Measurements from ENCODE around the gene DRICH1. TPM values are rescaled to one million over a fixed set of nuclear protein-coding genes. Genes with fewer than 3 reads are reported as not detected.
"Not testable (repeated sequence)": the region's sequence is repeated elsewhere in the genome, so short reads cannot be mapped to it uniquely, and the experiment has no call there.

The DRICH1 gene
- total RNA-seq, 1 experiment from 2014 or later: not detected

DNA sequence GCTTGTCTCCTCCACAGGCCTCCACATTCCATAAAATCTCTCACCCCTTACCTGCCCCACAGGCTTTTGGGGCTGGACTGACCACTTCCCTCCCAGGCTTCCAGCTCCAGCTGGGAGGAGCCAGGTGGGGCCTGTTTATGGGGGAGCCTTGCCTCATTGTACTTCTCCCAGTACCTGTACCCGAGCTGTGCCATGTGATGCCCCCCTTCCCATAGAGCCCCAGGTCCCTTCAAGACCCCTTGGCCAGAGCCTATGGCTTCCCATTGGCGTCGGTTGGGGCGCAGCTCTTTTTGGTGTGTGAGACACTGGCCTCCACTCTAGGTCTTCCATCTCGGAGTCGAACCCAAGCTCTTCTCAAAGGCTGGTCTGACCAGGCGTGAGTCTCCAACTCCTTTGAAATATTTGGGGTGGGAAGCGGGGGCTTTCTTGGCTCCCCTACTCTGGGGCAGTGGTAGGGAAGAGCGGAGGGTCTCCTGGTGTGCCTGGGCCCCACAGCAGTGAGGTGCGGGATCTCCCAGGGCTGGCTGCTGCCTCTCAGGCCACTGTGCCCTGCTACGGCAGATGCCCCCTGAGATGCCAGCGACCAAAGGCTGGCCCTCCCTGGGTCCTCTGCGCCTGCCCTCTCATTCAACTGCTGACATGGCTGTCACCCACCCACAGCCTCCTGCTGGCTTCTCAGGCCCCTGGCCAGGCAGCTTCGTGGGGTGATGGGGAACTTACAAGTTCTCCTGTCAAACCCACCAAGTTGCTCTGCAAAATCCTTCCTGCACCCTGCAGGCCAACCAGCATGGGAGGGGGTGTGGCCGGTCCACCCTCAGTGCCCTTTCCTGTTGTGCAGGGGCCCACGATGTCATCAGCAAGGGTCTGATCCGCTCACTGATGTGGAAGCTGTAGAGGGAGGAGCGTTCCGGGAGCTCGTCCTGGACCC lies 25.7 kb downstream of the DRICH1 start:
- no peak for DNase-seq (ENCODE audit: low spot score)
- in situ Hi-C loops (cut with HindIII; ENCODE audit: low sequenced_read_pairs): no loop called here

DNA sequence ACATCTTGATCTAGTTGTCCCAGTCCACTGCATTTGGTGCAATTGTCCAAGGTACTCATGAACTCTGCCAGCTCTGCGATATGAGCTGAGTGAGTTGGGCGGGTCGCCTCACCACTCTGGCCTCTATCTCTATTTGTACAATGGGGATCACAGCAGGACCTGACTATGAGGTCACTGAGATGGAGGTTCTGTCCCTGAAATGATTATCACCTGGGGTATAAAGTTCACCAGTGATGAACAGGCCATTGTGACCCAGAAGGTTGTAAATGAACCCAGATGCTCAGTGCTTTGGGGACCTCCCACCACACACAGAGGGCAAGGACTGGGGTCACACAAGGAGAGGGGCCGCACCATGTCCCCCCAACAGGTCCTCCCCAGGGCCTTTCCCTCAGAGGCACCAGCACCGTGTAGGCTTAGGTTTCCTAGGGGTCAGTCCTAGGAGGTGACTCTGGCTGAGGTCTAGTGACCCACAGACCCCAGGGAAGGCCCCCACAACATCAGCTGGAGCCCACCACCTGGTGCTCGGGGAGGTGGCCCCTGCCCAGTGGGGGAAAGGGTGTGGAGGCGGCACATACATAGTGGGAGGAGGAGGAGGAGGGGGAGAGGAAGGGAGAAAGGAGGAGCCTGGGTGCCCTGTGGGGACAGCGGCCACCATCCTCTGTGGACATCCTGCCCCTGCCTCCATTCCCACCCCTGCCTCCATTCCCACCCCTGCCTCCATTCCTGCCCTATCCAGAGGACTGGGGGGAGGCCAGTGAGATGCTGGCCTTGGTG lies 27.0 kb downstream of the DRICH1 start:
- no peak for DNase-seq (ENCODE audit: low spot score)
- in situ Hi-C loops (cut with HindIII; ENCODE audit: low sequenced_read_pairs): no loop called here

GRCh38 chr22:23603266-23603665 lies 28.9 kb downstream of the DRICH1 start:
- DNase-seq (ENCODE audit: low spot score): no peak
- in situ Hi-C loops (cut with HindIII; ENCODE audit: low sequenced_read_pairs): no loop called here

GRCh38 chr22:23598805-23599518 lies 33.2 kb downstream of the DRICH1 start:
- DNase-seq (ENCODE audit: low spot score): no peak
- in situ Hi-C loops (cut with HindIII; ENCODE audit: low sequenced_read_pairs): no loop called here

DNA sequence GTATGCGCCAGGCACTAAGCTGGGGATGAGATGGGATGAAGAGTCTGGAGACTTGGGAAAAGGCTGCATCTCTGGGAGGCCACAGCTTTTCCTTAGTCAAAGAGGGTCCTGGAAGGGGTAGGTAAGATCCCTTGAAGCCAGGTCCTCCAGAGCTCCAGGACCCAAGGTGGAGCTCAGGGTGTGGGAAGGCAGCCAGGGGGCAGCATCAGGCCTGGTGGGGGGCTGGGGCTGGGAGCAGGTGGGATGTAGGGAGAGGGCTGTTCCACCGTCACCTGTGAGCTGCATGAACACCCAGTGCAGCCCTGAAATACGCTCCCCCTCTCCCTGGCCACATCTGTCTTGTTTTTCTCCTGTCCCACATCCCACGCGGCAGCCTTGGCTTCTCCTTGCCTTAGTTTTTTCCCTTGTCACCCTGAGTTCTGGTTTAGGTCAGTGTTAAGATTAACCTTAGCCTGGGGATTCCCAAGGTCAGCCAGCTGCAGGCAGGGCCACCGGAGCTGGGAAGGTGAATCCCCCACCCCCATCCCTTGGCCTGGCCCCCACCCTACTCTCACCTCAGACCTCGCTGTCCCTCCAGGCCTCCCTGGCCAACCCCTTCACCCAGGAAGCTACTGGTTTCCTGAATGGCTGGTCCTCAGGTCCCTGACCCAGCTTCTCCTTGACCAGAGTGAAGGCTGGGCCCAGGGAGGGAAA lies 34.4 kb downstream of the DRICH1 start:
- DNase-seq (ENCODE audit: low spot score); in situ Hi-C loops (cut with HindIII; ENCODE audit: low sequenced_read_pairs): not testable (repeated sequence)

- DNase-seq (ENCODE audit: low spot score); in situ Hi-C loops (cut with HindIII; ENCODE audit: low sequenced_read_pairs): not testable (repeated sequence)
Observed at GRCh38 chr22:23595904-23596303, 36.2 kb downstream of the DRICH1 start.

DNA sequence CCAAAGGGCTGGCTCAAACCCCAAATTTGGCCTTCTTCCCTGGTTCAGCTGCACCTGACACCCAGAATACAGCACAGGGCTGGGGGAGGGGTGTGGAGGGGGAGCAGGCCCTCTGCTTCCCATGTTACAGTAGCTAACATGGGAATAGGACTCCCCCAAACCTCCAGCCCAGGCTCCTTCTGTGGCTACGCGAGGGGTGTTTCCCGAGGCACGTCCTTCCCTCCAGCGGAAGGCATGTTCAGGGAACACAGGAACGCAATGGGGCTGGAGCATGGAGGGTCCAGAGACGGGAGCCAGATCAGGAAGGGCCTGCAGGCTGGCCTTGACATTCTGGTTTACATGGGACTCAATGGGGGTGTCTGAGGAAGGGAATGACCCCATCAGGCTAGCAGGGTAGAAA lies 40.3 kb downstream of the DRICH1 start:
- DNase-seq (ENCODE audit: low spot score): no peak
- in situ Hi-C loops (cut with HindIII; ENCODE audit: low sequenced_read_pairs): no loop called here

DNA sequence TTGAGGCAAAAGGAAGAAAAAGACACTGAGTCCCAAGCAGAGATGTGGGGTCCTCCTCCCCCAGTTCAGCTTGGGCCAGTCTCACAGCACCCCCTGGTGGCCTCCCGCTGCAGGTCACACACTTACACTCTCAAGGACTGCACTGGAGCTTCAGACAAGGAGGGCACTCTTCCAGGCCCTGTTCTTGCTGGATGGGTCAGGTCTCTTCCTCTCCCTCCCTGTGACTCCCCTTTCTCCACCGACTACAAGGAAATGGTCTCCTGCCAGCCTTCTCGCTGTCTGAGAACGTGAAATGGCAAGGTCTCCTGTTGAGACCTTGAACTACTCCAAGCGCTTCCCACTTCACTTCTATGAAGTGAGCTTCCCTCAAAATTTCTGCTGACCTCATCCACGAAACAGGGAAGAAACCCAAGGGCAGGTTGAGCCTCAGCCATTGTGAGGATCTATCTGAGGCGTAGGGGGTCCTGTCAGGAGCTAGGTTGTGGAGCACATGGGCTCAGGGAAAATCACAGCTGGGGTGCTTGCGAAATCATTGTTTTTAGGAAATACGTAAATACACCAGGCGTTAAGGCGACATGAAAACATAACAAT lies 40.8 kb downstream of the DRICH1 start:
- in situ Hi-C loops (cut with HindIII; ENCODE audit: low sequenced_read_pairs): no loop called here

DNA sequence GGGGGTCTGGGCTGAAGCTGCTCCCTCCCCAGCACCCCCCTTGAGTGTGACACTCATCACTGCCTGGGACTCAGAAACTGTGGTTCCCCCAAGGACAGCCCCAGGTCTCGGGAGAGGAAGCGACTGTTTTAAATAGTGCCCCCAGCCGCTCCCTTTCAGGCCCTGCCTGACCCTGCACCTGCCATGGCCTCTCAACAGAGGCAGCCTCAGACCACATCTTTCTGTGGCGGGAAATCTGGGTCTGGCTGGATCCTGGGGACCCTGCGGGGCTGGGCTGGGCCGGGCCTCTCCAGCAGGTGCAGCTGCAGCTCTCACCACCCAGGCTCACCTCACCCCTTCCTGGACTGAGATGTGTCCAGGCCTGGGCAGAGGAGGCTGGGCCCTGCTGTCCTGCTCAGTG lies 48.3 kb downstream of the DRICH1 start:
- in situ Hi-C loops (cut with HindIII; ENCODE audit: low sequenced_read_pairs): no loop called here
- no peak for DNase-seq (ENCODE audit: low spot score)

More for the DNA sequence above, 40.8 kb downstream of the DRICH1 start:
- DNase-seq (ENCODE audit: low spot score): peak; percentile 47

GRCh38 chr22:23583153-23583552 lies 49.0 kb downstream of the DRICH1 start:
- DNase-seq (ENCODE audit: low spot score): no peak
- in situ Hi-C loops (cut with HindIII; ENCODE audit: low sequenced_read_pairs): no loop called here

GRCh38 chr22:23581260-23581650 lies 50.9 kb downstream of the DRICH1 start:
- no peak for DNase-seq (ENCODE audit: low spot score)
- in situ Hi-C loops (cut with HindIII; ENCODE audit: low sequenced_read_pairs): no loop called here

GRCh38 chr22:23580576-23581259 lies 51.4 kb downstream of the DRICH1 start:
- no peak for DNase-seq (ENCODE audit: low spot score)
- in situ Hi-C loops (cut with HindIII; ENCODE audit: low sequenced_read_pairs): no loop called here

DNA sequence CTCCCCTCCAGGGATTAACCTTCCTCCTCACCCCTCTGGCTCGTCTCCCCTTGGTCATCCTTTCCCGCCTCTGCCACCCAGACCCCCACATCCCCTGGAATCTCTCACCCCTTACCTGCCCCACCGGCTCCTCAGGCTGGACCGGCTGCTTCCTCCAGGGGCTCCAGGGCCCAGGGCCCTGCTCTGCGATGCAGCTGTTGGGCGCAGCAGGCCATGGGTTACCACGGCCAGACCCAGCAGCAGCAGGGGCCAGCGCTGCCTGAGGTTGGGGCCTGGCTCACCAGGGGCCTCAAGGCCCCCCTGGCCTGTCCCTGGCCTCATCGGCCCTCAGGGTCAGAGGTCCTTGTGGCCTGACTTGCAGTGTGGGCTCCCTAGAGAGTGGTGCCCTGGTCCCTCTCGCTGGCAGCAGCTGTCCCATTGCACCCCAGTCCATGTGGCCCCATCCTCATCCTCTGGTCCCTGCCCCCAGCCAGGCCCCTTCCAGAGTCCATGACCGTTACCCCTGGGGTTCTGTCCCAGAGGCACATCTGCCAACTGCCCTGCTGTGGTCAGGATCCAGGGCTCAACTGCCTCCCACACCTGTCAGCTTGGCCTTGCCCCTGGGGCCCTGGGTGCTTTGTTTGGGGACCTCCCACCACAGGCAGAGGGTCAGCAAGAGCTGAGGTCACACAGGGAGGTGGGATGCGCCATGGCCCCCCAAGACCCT lies 52.1 kb downstream of the DRICH1 start, which contains the start of gene IGLL1:
TSS of gene IGLL1 (minus strand) at position 421 of the 706 bp plus-strand sequence. CDS start at position 321, 100 bp downstream.
- in situ Hi-C loops (cut with HindIII; ENCODE audit: low sequenced_read_pairs): no loop called here
- no peak for DNase-seq (ENCODE audit: low spot score)

GRCh38 chr22:23579280-23579679 lies 52.8 kb downstream of the DRICH1 start:
- no peak for DNase-seq (ENCODE audit: low spot score)
- in situ Hi-C loops (cut with HindIII; ENCODE audit: low sequenced_read_pairs): no loop called here

DNA sequence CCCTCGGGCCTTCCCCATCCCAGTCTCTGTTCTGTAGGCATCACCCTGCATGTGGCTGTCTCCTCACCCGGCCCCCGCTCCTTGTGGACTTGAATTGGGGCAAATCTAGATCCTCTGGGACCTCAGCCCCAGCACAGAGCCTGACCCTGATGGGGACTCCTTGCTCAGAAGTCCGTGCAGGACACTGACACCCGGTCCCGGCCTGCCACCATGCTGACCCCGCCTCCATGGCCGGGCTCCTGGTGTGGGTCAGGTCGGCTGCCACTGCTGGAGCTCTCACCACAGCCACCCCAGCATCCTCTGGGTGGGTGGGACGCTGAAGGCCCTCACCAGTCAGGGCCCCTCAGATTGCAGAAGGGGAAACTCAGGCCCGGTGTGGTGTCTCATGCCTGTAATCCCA lies 53.8 kb downstream of the DRICH1 start:
- in situ Hi-C loops (cut with HindIII; ENCODE audit: low sequenced_read_pairs): no loop called here

DNA sequence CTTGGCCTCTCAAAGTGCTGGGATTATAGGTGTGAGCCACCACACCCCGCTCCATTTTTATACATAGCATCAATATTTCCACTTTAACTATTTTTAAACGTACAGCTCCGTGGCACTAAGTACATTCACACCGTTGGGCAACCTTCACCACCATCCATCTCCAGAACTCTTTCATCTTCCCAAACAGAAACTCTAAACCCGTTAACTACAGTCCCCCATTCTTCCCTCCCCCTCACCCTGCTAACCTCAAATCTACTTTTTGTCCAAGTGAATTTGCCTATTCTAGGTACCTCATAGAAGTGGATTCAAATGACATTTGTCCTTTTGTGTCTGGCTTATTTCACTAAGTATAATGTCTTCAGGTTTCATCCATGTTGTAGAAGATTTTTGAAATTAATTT lies 55.4 kb downstream of the DRICH1 start:
- in situ Hi-C loops (cut with HindIII; ENCODE audit: low sequenced_read_pairs): no loop called here
- no peak for DNase-seq (ENCODE audit: low spot score)

More for the DNA sequence above, 53.8 kb downstream of the DRICH1 start:
- DNase-seq (ENCODE audit: low spot score): no peak

- in situ Hi-C loops (cut with HindIII; ENCODE audit: low sequenced_read_pairs): no loop called here
- DNase-seq (ENCODE audit: low spot score): no peak
Observed at GRCh38 chr22:23575601-23576000, 56.5 kb downstream of the DRICH1 start.

Data from G401 (cell line).